Activated CD4-positive, alpha-beta memory T cell treated with anti-CD3 and anti-CD28 coated beads for 36 hours (primary cell): ENCODE measurements around the gene TRIOBP. TPM values are rescaled to one million over a fixed set of nuclear protein-coding genes. Genes with fewer than 3 reads are reported as not detected.

ENCODE experiments used
- CTCF ChIA-PET: fragments of 350-600 bp; sonication (Branson Sonifier 250); formaldehyde crosslinking; loops from one replicate; lab custom pipeline; 2021; ENCODE audit warnings: antibody characterized with exemption, inconsistent platforms; lab: Charles Lee
- POLR2A ChIA-PET: fragments of 350-600 bp; sonication (Branson Sonifier 250); formaldehyde crosslinking; loops from one replicate; lab custom pipeline; 2021; ENCODE audit warnings: antibody characterized with exemption; lab: Charles Lee
- DNase-seq: peaks from one replicate; pipeline ENCODE4 v3.0.0-alpha.2; 2020
- H3K27ac Mint-ChIP-seq: one replicate; pipeline ENCODE4 v1.8.0; 2021; ENCODE audit warnings: mixed read lengths
- H3K27me3 Mint-ChIP-seq: one replicate; pipeline ENCODE4 v1.8.0; 2021; ENCODE audit warnings: mixed read lengths
- H3K36me3 Mint-ChIP-seq: one replicate; pipeline ENCODE4 v1.8.0; 2021; ENCODE audit warnings: mixed read lengths
- H3K4me1 Mint-ChIP-seq: one replicate; pipeline ENCODE4 v1.8.0; 2021; ENCODE audit warnings: low read depth, mixed read lengths
- H3K4me3 Mint-ChIP-seq: one replicate; pipeline ENCODE4 v1.8.0; 2021; ENCODE audit warnings: mild to moderate bottlenecking, mixed read lengths
- H3K9me3 Mint-ChIP-seq: one replicate; pipeline ENCODE4 v1.8.0; 2021; ENCODE audit warnings: mixed read lengths
- intact Hi-C: fragments of 100-400 bp; cut with micrococcal nuclease; formaldehyde crosslinking; loops from one replicate; pipeline ENCODE4 v1.15.1; 2023
- total RNA-seq, 2 experiments: library from RNA; stranded (reverse); gene quantifications; one replicate each; pipeline ENCODE4 v1.2.3, GENCODE V29; 2021

TRIOBP gene
- total RNA-seq, 2 experiments from 2014 or later = 25.0 to 26.8 TPM

GRCh38 chr22:37805810-37806277 lies 109.0 kb downstream of the TRIOBP start:
- DNase-seq = no peak
- ChIA-PET CTCF (interaction anchor here (0.9 to 2.7 kb wide), 2 partner anchors 12 to 152 kb away, joined by 3 to 16 read pairs; no protein-coding TSS in a partner anchor), POLR2A (interaction anchor here (1.1 kb wide), 1 partner anchor 36 kb away, joined by 3 read pairs; no protein-coding TSS in a partner anchor)
- Mint-ChIP-seq H3K27me3 (peaks cover 45% of the 10 kb centered on the region), H3K4me1 (peaks cover 34% of the 10 kb centered on the region), H3K36me3 (no peaks in the 10 kb centered on the region), H3K4me3 (peak overlapping the region; percentile 63), H3K9me3 (no peaks in the 10 kb centered on the region), H3K27ac (no peak overlapping the region)
- intact Hi-C loops = loop anchor here (2.0 to 5.0 kb wide), 4 partner anchors 13 to 199 kb away; partner anchors contain the start of genes ANKRD54, C22orf23, GGA1 and POLR2F

- Mint-ChIP-seq H3K4me3 (peak overlapping the region; percentile 34), H3K36me3 (no peaks in the 10 kb centered on the region), H3K4me1 (peaks cover 34% of the 10 kb centered on the region), H3K27me3 (peaks cover 46% of the 10 kb centered on the region), H3K27ac (no peak overlapping the region), H3K9me3 (no peaks in the 10 kb centered on the region)
- CTCF ChIA-PET = interaction anchor here (0.8 to 4.0 kb wide), 4 partner anchors 11 to 56 kb away, joined by 3 to 52 read pairs (median 10); no protein-coding TSS in a partner anchor
- POLR2A ChIA-PET = interaction anchor here (0.7 to 1.9 kb wide), 4 partner anchors 11 to 500 kb away, joined by 3 to 5 read pairs (median 3); no protein-coding TSS in a partner anchor
- intact Hi-C loops = loop anchor here (2.0 to 5.0 kb wide), 3 partner anchors 38 to 199 kb away; partner anchors contain the start of genes ANKRD54, C22orf23, GGA1 and POLR2F
- peak; percentile 38 for DNase-seq
Measured at GRCh38 chr22:37806409-37807333, 109.8 kb downstream of the TRIOBP start.

- intact Hi-C loops = loop anchor here (2.0 to 5.0 kb wide), 3 partner anchors 37 to 200 kb away; partner anchors contain the start of genes ANKRD54, C22orf23, GGA1 and POLR2F
- Mint-ChIP-seq H3K4me1 (peaks cover 33% of the 10 kb centered on the region), H3K27ac (no peak within 1 kb of the TSS), H3K36me3 (no peaks in the 10 kb centered on the region), H3K9me3 (no peaks in the 10 kb centered on the region), H3K27me3 (peaks cover 46% of the 10 kb centered on the region), H3K4me3 (peak within 1 kb of the TSS; percentile 77)
- CTCF ChIA-PET = interaction anchor here (0.7 to 4.0 kb wide), 6 partner anchors 11 to 55 kb away, joined by 3 to 52 read pairs (median 4); partner anchors contain the start of gene ANKRD54
- peak; percentile 96 for DNase-seq
- POLR2A ChIA-PET = interaction anchor here (0.7 to 1.9 kb wide), 6 partner anchors 10 to 501 kb away, joined by 3 to 7 read pairs (median 3); partner anchors contain the start of genes ANKRD54 and MICALL1
Measured at GRCh38 chr22:37807410-37808293, 110.8 kb downstream of the TRIOBP start, which contains the start of gene GCAT. Gene GCAT (plus strand): TSS chr22:37807934. CDS start chr22:37807968, 34 bp downstream.

- CTCF ChIA-PET = interaction anchor here (1.0 to 4.0 kb wide), 5 partner anchors 10 to 55 kb away, joined by 3 to 52 read pairs (median 5); partner anchors contain the start of gene ANKRD54
- H3K27me3 Mint-ChIP-seq = peaks cover 40% of the 10 kb centered on the region
- no peaks in the 10 kb centered on the region for H3K36me3 Mint-ChIP-seq
- no peaks in the 10 kb centered on the region for H3K9me3 Mint-ChIP-seq
- no peak overlapping the region for H3K27ac Mint-ChIP-seq
- POLR2A ChIA-PET = interaction anchor here (0.8 to 1.9 kb wide), 5 partner anchors 10 to 249 kb away, joined by 3 to 7 read pairs (median 3); partner anchors contain the start of genes ANKRD54 and MICALL1
- no peak for DNase-seq
- H3K4me3 Mint-ChIP-seq = peak overlapping the region; percentile 77
- H3K4me1 Mint-ChIP-seq = peaks cover 27% of the 10 kb centered on the region
- intact Hi-C loops = loop anchor here (5.0 kb wide), 2 partner anchors 144 to 201 kb away; partner anchors contain the start of genes C22orf23, GGA1 and POLR2F
Measured at GRCh38 chr22:37808294-37808657, 111.4 kb downstream of the TRIOBP start.

- Mint-ChIP-seq H3K4me1 (peaks cover 26% of the 10 kb centered on the region), H3K27me3 (peaks cover 32% of the 10 kb centered on the region), H3K9me3 (no peaks in the 10 kb centered on the region), H3K27ac (no peak overlapping the region), H3K4me3 (no peak overlapping the region), H3K36me3 (no peaks in the 10 kb centered on the region)
- DNase-seq = no peak
- intact Hi-C loops = loop anchor here (5.0 kb wide), 2 partner anchors 142 to 203 kb away; partner anchors contain the start of genes C22orf23, GGA1 and POLR2F
- CTCF ChIA-PET = interaction anchor here (0.6 to 4.0 kb wide), 4 partner anchors 9 to 54 kb away, joined by 3 to 52 read pairs (median 4); no protein-coding TSS in a partner anchor
- POLR2A ChIA-PET = interaction anchor here (0.6 to 1.5 kb wide), 2 partner anchors 9 to 190 kb away, joined by 3 to 4 read pairs; no protein-coding TSS in a partner anchor
Measured at GRCh38 chr22:37809672-37810333, 113.0 kb downstream of the TRIOBP start.

GRCh38 chr22:37811867-37812266 lies 115.0 kb downstream of the TRIOBP start:
- no peak for DNase-seq
- Mint-ChIP-seq H3K4me3 (no peak overlapping the region), H3K27ac (no peak overlapping the region), H3K27me3 (peaks cover 18% of the 10 kb centered on the region), H3K4me1 (peaks cover 10% of the 10 kb centered on the region), H3K9me3 (no peaks in the 10 kb centered on the region), H3K36me3 (no peaks in the 10 kb centered on the region)
- POLR2A ChIA-PET = no interaction called here
- intact Hi-C loops = no loop called here
- CTCF ChIA-PET = interaction anchor here (0.7 kb wide), 1 partner anchor 108 kb away, joined by 3 read pairs; no protein-coding TSS in a partner anchor

GRCh38 chr22:37812869-37813678 lies 116.2 kb downstream of the TRIOBP start:
- Mint-ChIP-seq H3K9me3 (no peaks in the 10 kb centered on the region), H3K27me3 (peaks cover 14% of the 10 kb centered on the region), H3K4me3 (no peak overlapping the region), H3K4me1 (peaks cover 10% of the 10 kb centered on the region), H3K36me3 (no peaks in the 10 kb centered on the region), H3K27ac (no peak overlapping the region)
- no peak for DNase-seq
- ChIA-PET POLR2A (no interaction called here), CTCF (interaction anchor here (8.4 kb wide), 1 partner anchor 50 kb away, joined by 124 read pairs; no protein-coding TSS in a partner anchor)
- intact Hi-C loops = no loop called here

GRCh38 chr22:37815593-37815992 lies 118.7 kb downstream of the TRIOBP start:
- H3K4me1 Mint-ChIP-seq = peaks cover 11% of the 10 kb centered on the region
- POLR2A ChIA-PET = interaction anchor here (0.5 kb wide), 1 partner anchor 64 kb away, joined by 3 read pairs; no protein-coding TSS in a partner anchor
- H3K27ac Mint-ChIP-seq = no peak overlapping the region
- CTCF ChIA-PET = interaction anchor here (0.9 to 8.4 kb wide), 5 partner anchors 9 to 150 kb away, joined by 3 to 124 read pairs (median 8); no protein-coding TSS in a partner anchor
- H3K9me3 Mint-ChIP-seq = no peaks in the 10 kb centered on the region
- intact Hi-C loops = no loop called here
- DNase-seq = no peak
- H3K4me3 Mint-ChIP-seq = no peak overlapping the region
- H3K36me3 Mint-ChIP-seq = no peaks in the 10 kb centered on the region
- peaks cover 6% of the 10 kb centered on the region for H3K27me3 Mint-ChIP-seq

- Mint-ChIP-seq H3K27ac (no peak overlapping the region), H3K9me3 (no peaks in the 10 kb centered on the region), H3K36me3 (no peaks in the 10 kb centered on the region), H3K27me3 (peaks cover 7% of the 10 kb centered on the region), H3K4me1 (peaks cover 11% of the 10 kb centered on the region), H3K4me3 (no peak overlapping the region)
- ChIA-PET CTCF (interaction anchor here (0.6 to 8.4 kb wide), 20 partner anchors 8 to 191 kb away, joined by 3 to 124 read pairs (median 5); partner anchors contain the start of genes ANKRD54, GCAT and MICALL1), POLR2A (no interaction called here)
- intact Hi-C loops = loop anchor here (1.0 kb wide), 3 partner anchors 47 to 149 kb away; no protein-coding TSS in a partner anchor
- no peak for DNase-seq
Measured at GRCh38 chr22:37816543-37817180, 119.8 kb downstream of the TRIOBP start.
